ENCODE results near the gene MAD2L2.
"Not testable (repeated sequence)": the region's sequence is repeated elsewhere in the genome, so short reads cannot be mapped to it uniquely, and the experiment has no call there.

The MAD2L2 gene

GRCh38 chr1:11649237-11649623, 31.7 kb downstream of the MAD2L2 start:
- no peaks in the 10 kb centered on the region for H3K36me3 ChIP-seq (ENCODE audit: control insufficient read depth in 1 of 2, insufficient read depth in 2 of 2, low read length in 2 of 2)
- H3K27ac ChIP-seq (ENCODE audit: low read length) = no peak overlapping the region
- no peaks in the 10 kb centered on the region for H3K9me3 ChIP-seq (ENCODE audit: control insufficient read depth in 1 of 2, low read length in 2 of 2)
- no peak overlapping the region for H3K4me3 ChIP-seq (ENCODE audit: low read depth in 1 of 2, low read length in 2 of 2)
- H3K27me3 ChIP-seq (ENCODE audit: low read depth, low read length) = peaks cover 6% of the 10 kb centered on the region
- peaks cover 0 to 29% of the 10 kb centered on the region in 2 donors for H3K4me1 ChIP-seq (ENCODE audit: control insufficient read depth in 1 of 2, insufficient read depth in 2 of 2, low read length in 2 of 2)

GRCh38 chr1:11648732-11649158, 32.2 kb downstream of the MAD2L2 start:
- Histone ChIP-seq H3K27me3 (ENCODE audit: low read depth, low read length) (peaks cover 6% of the 10 kb centered on the region), H3K36me3 (ENCODE audit: control insufficient read depth in 1 of 2, insufficient read depth in 2 of 2, low read length in 2 of 2) (no peaks in the 10 kb centered on the region), H3K4me3 (ENCODE audit: low read depth in 1 of 2, low read length in 2 of 2) (no peak overlapping the region), H3K9me3 (ENCODE audit: control insufficient read depth in 1 of 2, low read length in 2 of 2) (no peaks in the 10 kb centered on the region), H3K27ac (ENCODE audit: low read length) (no peak overlapping the region), H3K4me1 (ENCODE audit: control insufficient read depth in 1 of 2, insufficient read depth in 2 of 2, low read length in 2 of 2) (peaks cover 0 to 29% of the 10 kb centered on the region in 2 donors)

- Histone ChIP-seq H3K4me3 (ENCODE audit: low read depth in 1 of 2, low read length in 2 of 2) (no peak overlapping the region), H3K9me3 (ENCODE audit: control insufficient read depth in 1 of 2, low read length in 2 of 2) (no peaks in the 10 kb centered on the region), H3K27ac (ENCODE audit: low read length) (no peak overlapping the region), H3K27me3 (ENCODE audit: low read depth, low read length) (peaks cover 6% of the 10 kb centered on the region), H3K4me1 (ENCODE audit: control insufficient read depth in 1 of 2, insufficient read depth in 2 of 2, low read length in 2 of 2) (peaks cover 0 to 29% of the 10 kb centered on the region in 2 donors), H3K36me3 (ENCODE audit: control insufficient read depth in 1 of 2, insufficient read depth in 2 of 2, low read length in 2 of 2) (no peaks in the 10 kb centered on the region)
These were observed 32.9 kb downstream of the MAD2L2 start for GRCh38 chr1:11648039-11648438.

GRCh38 chr1:11647333-11647732, 33.6 kb downstream of the MAD2L2 start:
- Histone ChIP-seq H3K4me3 (ENCODE audit: low read depth in 1 of 2, low read length in 2 of 2) (no peak overlapping the region), H3K4me1 (ENCODE audit: control insufficient read depth in 1 of 2, insufficient read depth in 2 of 2, low read length in 2 of 2) (peaks cover 0 to 29% of the 10 kb centered on the region in 2 donors), H3K9me3 (ENCODE audit: control insufficient read depth in 1 of 2, low read length in 2 of 2) (no peaks in the 10 kb centered on the region), H3K27ac (ENCODE audit: low read length) (no peak overlapping the region), H3K36me3 (ENCODE audit: control insufficient read depth in 1 of 2, insufficient read depth in 2 of 2, low read length in 2 of 2) (no peaks in the 10 kb centered on the region), H3K27me3 (ENCODE audit: low read depth, low read length) (peaks cover 6% of the 10 kb centered on the region)

GRCh38 chr1:11646317-11646716, 34.6 kb downstream of the MAD2L2 start:
- H3K27me3 ChIP-seq (ENCODE audit: low read depth, low read length) = peaks cover 6% of the 10 kb centered on the region

GRCh38 chr1:11645670-11646265, 35.2 kb downstream of the MAD2L2 start:
- H3K36me3 ChIP-seq (ENCODE audit: control insufficient read depth in 1 of 2, insufficient read depth in 2 of 2, low read length in 2 of 2) = no peaks in the 10 kb centered on the region
- H3K4me1 ChIP-seq (ENCODE audit: control insufficient read depth in 1 of 2, insufficient read depth in 2 of 2, low read length in 2 of 2) = peaks cover 0 to 28% of the 10 kb centered on the region in 2 donors
- H3K27ac ChIP-seq (ENCODE audit: low read length) = no peak overlapping the region
- H3K9me3 ChIP-seq (ENCODE audit: control insufficient read depth in 1 of 2, low read length in 2 of 2) = no peaks in the 10 kb centered on the region
- no peak overlapping the region for H3K4me3 ChIP-seq (ENCODE audit: low read depth in 1 of 2, low read length in 2 of 2)
- peaks cover 6% of the 10 kb centered on the region for H3K27me3 ChIP-seq (ENCODE audit: low read depth, low read length)

More at GRCh38 chr1:11646317-11646716, 34.6 kb downstream of the MAD2L2 start:
- Histone ChIP-seq H3K27ac (ENCODE audit: low read length) (no peak overlapping the region), H3K9me3 (ENCODE audit: control insufficient read depth in 1 of 2, low read length in 2 of 2) (no peaks in the 10 kb centered on the region), H3K36me3 (ENCODE audit: control insufficient read depth in 1 of 2, insufficient read depth in 2 of 2, low read length in 2 of 2) (no peaks in the 10 kb centered on the region), H3K4me1 (ENCODE audit: control insufficient read depth in 1 of 2, insufficient read depth in 2 of 2, low read length in 2 of 2) (peaks cover 0 to 29% of the 10 kb centered on the region in 2 donors), H3K4me3 (ENCODE audit: low read depth in 1 of 2, low read length in 2 of 2) (no peak overlapping the region)

- no peak overlapping the region for H3K4me3 ChIP-seq (ENCODE audit: low read depth in 1 of 2, low read length in 2 of 2)
- H3K9me3 ChIP-seq (ENCODE audit: control insufficient read depth in 1 of 2, low read length in 2 of 2) = no peaks in the 10 kb centered on the region
- H3K27ac ChIP-seq (ENCODE audit: low read length) = no peak overlapping the region
- peaks cover 6% of the 10 kb centered on the region for H3K27me3 ChIP-seq (ENCODE audit: low read depth, low read length)
- no peaks in the 10 kb centered on the region for H3K36me3 ChIP-seq (ENCODE audit: control insufficient read depth in 1 of 2, insufficient read depth in 2 of 2, low read length in 2 of 2)
- peaks cover 0 to 23% of the 10 kb centered on the region in 2 donors for H3K4me1 ChIP-seq (ENCODE audit: control insufficient read depth in 1 of 2, insufficient read depth in 2 of 2, low read length in 2 of 2)
These were observed 35.7 kb downstream of the MAD2L2 start for GRCh38 chr1:11645270-11645669.

GRCh38 chr1:11643782-11644181, 37.2 kb downstream of the MAD2L2 start:
- Histone ChIP-seq H3K9me3 (ENCODE audit: control insufficient read depth in 1 of 2, low read length in 2 of 2) (no peaks in the 10 kb centered on the region), H3K4me3 (ENCODE audit: low read depth in 1 of 2, low read length in 2 of 2) (no peak overlapping the region), H3K27ac (ENCODE audit: low read length) (no peak overlapping the region), H3K4me1 (ENCODE audit: control insufficient read depth in 1 of 2, insufficient read depth in 2 of 2, low read length in 2 of 2) (peaks cover 0 to 14% of the 10 kb centered on the region in 2 donors), H3K36me3 (ENCODE audit: control insufficient read depth in 1 of 2, insufficient read depth in 2 of 2, low read length in 2 of 2) (no peaks in the 10 kb centered on the region), H3K27me3 (ENCODE audit: low read depth, low read length) (no peaks in the 10 kb centered on the region)

- H3K4me1 ChIP-seq (ENCODE audit: control insufficient read depth in 1 of 2, insufficient read depth in 2 of 2, low read length in 2 of 2); H3K36me3 ChIP-seq (ENCODE audit: control insufficient read depth in 1 of 2, insufficient read depth in 2 of 2, low read length in 2 of 2); H3K9me3 ChIP-seq (ENCODE audit: control insufficient read depth in 1 of 2, low read length in 2 of 2); H3K27ac ChIP-seq (ENCODE audit: low read length); H3K4me3 ChIP-seq (ENCODE audit: low read depth in 1 of 2, low read length in 2 of 2); H3K27me3 ChIP-seq (ENCODE audit: low read depth, low read length): not testable (repeated sequence)
These were observed 38.4 kb downstream of the MAD2L2 start for GRCh38 chr1:11642418-11643017.

GRCh38 chr1:11641776-11642305, 39.1 kb downstream of the MAD2L2 start:
- Histone ChIP-seq H3K9me3 (ENCODE audit: control insufficient read depth in 1 of 2, low read length in 2 of 2) (no peaks in the 10 kb centered on the region), H3K4me1 (ENCODE audit: control insufficient read depth in 1 of 2, insufficient read depth in 2 of 2, low read length in 2 of 2) (no peaks in the 10 kb centered on the region), H3K4me3 (ENCODE audit: low read depth in 1 of 2, low read length in 2 of 2) (no peak overlapping the region), H3K36me3 (ENCODE audit: control insufficient read depth in 1 of 2, insufficient read depth in 2 of 2, low read length in 2 of 2) (no peaks in the 10 kb centered on the region), H3K27me3 (ENCODE audit: low read depth, low read length) (no peaks in the 10 kb centered on the region), H3K27ac (ENCODE audit: low read length) (no peak overlapping the region)

GRCh38 chr1:11640944-11641343, 40.0 kb downstream of the MAD2L2 start:
- Histone ChIP-seq H3K36me3 (ENCODE audit: control insufficient read depth in 1 of 2, insufficient read depth in 2 of 2, low read length in 2 of 2) (no peaks in the 10 kb centered on the region), H3K27me3 (ENCODE audit: low read depth, low read length) (no peaks in the 10 kb centered on the region), H3K4me1 (ENCODE audit: control insufficient read depth in 1 of 2, insufficient read depth in 2 of 2, low read length in 2 of 2) (no peaks in the 10 kb centered on the region)

More at GRCh38 chr1:11640944-11641343, 40.0 kb downstream of the MAD2L2 start:
- no peak overlapping the region for H3K27ac ChIP-seq (ENCODE audit: low read length)
- no peak overlapping the region for H3K4me3 ChIP-seq (ENCODE audit: low read depth in 1 of 2, low read length in 2 of 2)
- H3K9me3 ChIP-seq (ENCODE audit: control insufficient read depth in 1 of 2, low read length in 2 of 2) = no peaks in the 10 kb centered on the region
